ENCODE measurements around the gene MPZL3. TPM values are rescaled to one million over a fixed set of nuclear protein-coding genes. Genes with fewer than 3 reads are reported as not detected.

MPZL3 gene
- polyA plus RNA-seq, 1 donor (not counting 4 experiments of a cell fraction or from before 2014, with no cell fraction given) = 7.9 TPM

DNA sequence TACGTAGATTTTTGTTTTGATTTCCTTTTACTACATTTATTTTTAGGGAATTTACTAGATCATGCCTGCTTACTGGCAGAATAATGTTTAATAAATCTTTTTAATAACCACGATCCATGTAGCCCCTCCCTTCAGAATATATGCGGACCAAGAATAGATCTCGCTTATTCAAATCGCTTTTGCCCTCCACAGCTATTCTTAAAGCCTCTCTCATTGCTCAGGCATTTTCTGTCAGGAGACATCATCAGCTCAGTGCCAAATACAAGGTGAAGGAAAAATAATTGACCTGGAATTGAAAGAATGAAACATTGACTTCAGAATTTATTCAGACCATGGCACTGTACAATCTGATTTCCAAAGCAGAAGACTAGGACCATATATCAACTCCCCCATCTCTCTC, 17.3 kb downstream of the MPZL3 start:
- no peak overlapping the region for H2AFZ ChIP-seq (ENCODE audit: control insufficient read depth, low read length)
- no peak overlapping the region for H3K27ac ChIP-seq (ENCODE audit: control insufficient read depth, insufficient read depth, low read length)
- H3K36me3 ChIP-seq (ENCODE audit: control insufficient read depth in 2 of 2, extremely low read depth in 1 of 2, insufficient read depth in 2 of 2, low read length in 2 of 2) = peaks cover 10 to 16% of the 10 kb centered on the region in 2 experiments

DNA sequence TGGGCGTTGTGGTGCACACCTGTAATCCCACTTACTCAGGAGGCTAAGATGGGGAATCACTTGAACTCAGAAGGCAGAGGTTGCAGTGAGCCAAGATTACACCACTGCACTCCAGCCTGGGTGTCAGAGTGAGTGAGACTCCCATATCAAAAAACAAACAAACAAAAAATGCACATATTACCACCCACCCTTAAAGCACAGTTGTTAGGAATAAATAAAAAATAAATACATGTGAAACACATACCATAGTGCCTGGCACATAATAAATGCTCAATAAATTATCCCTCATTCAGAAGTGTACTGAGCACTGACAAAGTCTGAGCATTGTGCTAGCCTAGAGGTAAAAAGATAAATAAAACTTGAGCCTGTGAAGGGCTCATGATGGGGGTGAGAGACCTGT, 18.3 kb downstream of the MPZL3 start:
- DNase-seq (ENCODE audit: low read depth, low spot score) (no peak), FAIRE-seq (no peak)
- Histone ChIP-seq H3K9me1 (ENCODE audit: control insufficient read depth, extremely low read depth, insufficient read depth, low read length) (no peaks in the 10 kb centered on the region), H3K4me2 (ENCODE audit: control insufficient read depth, extremely low read depth, insufficient read depth, low read depth, low read length) (no peak overlapping the region), H3K27ac (ENCODE audit: control insufficient read depth, insufficient read depth, low read length) (no peak overlapping the region), H3K9me3 (ENCODE audit: control insufficient read depth, low read depth, low read length) (no peaks in the 10 kb centered on the region), H3K4me1 (ENCODE audit: control insufficient read depth, extremely low read depth, insufficient read depth, low read length) (no peaks in the 10 kb centered on the region), H3K79me2 (ENCODE audit: control insufficient read depth, insufficient read depth, low read length) (no peaks in the 10 kb centered on the region), H3K36me3 (ENCODE audit: control insufficient read depth in 2 of 2, extremely low read depth in 1 of 2, insufficient read depth in 2 of 2, low read length in 2 of 2) (peaks cover 13 to 18% of the 10 kb centered on the region in 2 experiments), H3K9ac (ENCODE audit: control insufficient read depth, extremely low read depth, insufficient read depth, low read length) (no peak overlapping the region), H4K20me1 (ENCODE audit: control insufficient read depth, extremely low read depth, insufficient read depth, low read length) (no peaks in the 10 kb centered on the region), H3K27me3 (ENCODE audit: control insufficient read depth, extremely low read depth, insufficient read depth, low read length) (no peaks in the 10 kb centered on the region), H2AFZ (ENCODE audit: control insufficient read depth, low read length) (no peak overlapping the region), H3K4me3 (ENCODE audit: control insufficient read depth in 2 of 3, extremely low read depth in 1 of 3, insufficient read depth in 2 of 3, low read depth in 1 of 3, low read length in 3 of 3) (no peak overlapping the region)
- dilution Hi-C loops (cut with MboI; ENCODE audit: extremely low pct_ligation_motif_present, low sequenced_read_pairs) = no loop called here
- TF ChIP-seq, protein P1, sequence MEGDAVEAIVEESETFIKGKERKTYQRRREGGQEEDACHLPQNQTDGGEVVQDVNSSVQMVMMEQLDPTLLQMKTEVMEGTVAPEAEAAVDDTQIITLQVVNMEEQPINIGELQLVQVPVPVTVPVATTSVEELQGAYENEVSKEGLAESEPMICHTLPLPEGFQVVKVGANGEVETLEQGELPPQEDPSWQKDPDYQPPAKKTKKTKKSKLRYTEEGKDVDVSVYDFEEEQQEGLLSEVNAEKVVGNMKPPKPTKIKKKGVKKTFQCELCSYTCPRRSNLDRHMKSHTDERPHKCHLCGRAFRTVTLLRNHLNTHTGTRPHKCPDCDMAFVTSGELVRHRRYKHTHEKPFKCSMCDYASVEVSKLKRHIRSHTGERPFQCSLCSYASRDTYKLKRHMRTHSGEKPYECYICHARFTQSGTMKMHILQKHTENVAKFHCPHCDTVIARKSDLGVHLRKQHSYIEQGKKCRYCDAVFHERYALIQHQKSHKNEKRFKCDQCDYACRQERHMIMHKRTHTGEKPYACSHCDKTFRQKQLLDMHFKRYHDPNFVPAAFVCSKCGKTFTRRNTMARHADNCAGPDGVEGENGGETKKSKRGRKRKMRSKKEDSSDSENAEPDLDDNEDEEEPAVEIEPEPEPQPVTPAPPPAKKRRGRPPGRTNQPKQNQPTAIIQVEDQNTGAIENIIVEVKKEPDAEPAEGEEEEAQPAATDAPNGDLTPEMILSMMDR (optimal IDR thresholded peaks at IDR 0.05 in 1 of 3, IDR thresholded peaks at IDR 0.05 in 1 of 3, conservative IDR thresholded peaks at IDR 0.05 in 1 of 3; ENCODE audit: extremely low read depth in 1 of 3, insufficient read depth in 2 of 3, low read length in 3 of 3) = no peak
- no peak for TF ChIP-seq EZH2 (IDR thresholded peaks at IDR 0.05; ENCODE audit: low read length)

More for the DNA sequence above, 17.3 kb downstream of the MPZL3 start:
- no peaks in the 10 kb centered on the region for H3K4me1 ChIP-seq (ENCODE audit: control insufficient read depth, extremely low read depth, insufficient read depth, low read length)
- dilution Hi-C loops (cut with MboI; ENCODE audit: extremely low pct_ligation_motif_present, low sequenced_read_pairs) = no loop called here
- H3K79me2 ChIP-seq (ENCODE audit: control insufficient read depth, insufficient read depth, low read length) = no peaks in the 10 kb centered on the region
- H3K9ac ChIP-seq (ENCODE audit: control insufficient read depth, extremely low read depth, insufficient read depth, low read length) = no peak overlapping the region
- DNase-seq (ENCODE audit: low read depth, low spot score) = no peak
- H3K4me3 ChIP-seq (ENCODE audit: control insufficient read depth in 2 of 3, extremely low read depth in 1 of 3, insufficient read depth in 2 of 3, low read depth in 1 of 3, low read length in 3 of 3) = no peak overlapping the region
- no peaks in the 10 kb centered on the region for H4K20me1 ChIP-seq (ENCODE audit: control insufficient read depth, extremely low read depth, insufficient read depth, low read length)
- no peak overlapping the region for H3K4me2 ChIP-seq (ENCODE audit: control insufficient read depth, extremely low read depth, insufficient read depth, low read depth, low read length)
- no peak for FAIRE-seq
- TF ChIP-seq, protein P1 (optimal IDR thresholded peaks at IDR 0.05 in 1 of 3, IDR thresholded peaks at IDR 0.05 in 1 of 3, conservative IDR thresholded peaks at IDR 0.05 in 1 of 3; ENCODE audit: extremely low read depth in 1 of 3, insufficient read depth in 2 of 3, low read length in 3 of 3) = no peak
- no peak for TF ChIP-seq EZH2 (IDR thresholded peaks at IDR 0.05; ENCODE audit: low read length)
- no peaks in the 10 kb centered on the region for H3K27me3 ChIP-seq (ENCODE audit: control insufficient read depth, extremely low read depth, insufficient read depth, low read length)
- no peaks in the 10 kb centered on the region for H3K9me3 ChIP-seq (ENCODE audit: control insufficient read depth, low read depth, low read length)
- no peaks in the 10 kb centered on the region for H3K9me1 ChIP-seq (ENCODE audit: control insufficient read depth, extremely low read depth, insufficient read depth, low read length)

Measured in keratinocyte (primary cell).